OCI-LY7 (cell line): Measurements from ENCODE around the gene CCDC93. TPM values are rescaled to one million over a fixed set of nuclear protein-coding genes. Genes with fewer than 3 reads are reported as not detected.

Source experiments
- BruUV-seq: library from RNA; stranded (reverse); fragments of 400-500 nt; replicated peaks from 2 replicates; lab custom pipeline; 2021; lab: Mats Ljungman, UMichigan
- CTCF ChIA-PET: fragments of 300-600 bp; sonication (Branson Sonifier 250); formaldehyde crosslinking; loops from one replicate; lab custom pipeline; 2022; ENCODE audit warnings: antibody characterized with exemption; ENCODE audit not compliant: unreplicated experiment; lab: Charles Lee
- POLR2A ChIA-PET: fragments of 300-600 bp; sonication (Branson Sonifier 250); formaldehyde crosslinking; loops from one replicate; lab custom pipeline; 2022; ENCODE audit warnings: antibody characterized with exemption; lab: Charles Lee
- DNase-seq: peaks from one replicate; pipeline ENCODE4 v3.0.0-alpha.2; 2015; ENCODE audit warnings: low spot score
- H2AFZ ChIP-seq: fragments of 200-600 bp; sonication (generic), shearing (Covaris generic); 2 replicates; pipeline ENCODE4 v1.6.1; 2014; ENCODE audit warnings: mild to moderate bottlenecking, antibody characterized with exemption, low read length, moderate library complexity
- H3K27ac ChIP-seq: fragments of 200-600 bp; sonication (generic); 2 replicates; pipeline ENCODE4 v1.5.1; 2014; ENCODE audit warnings: mixed run types, low read depth, mild to moderate bottlenecking, moderate library complexity, low read length, inconsistent platforms; ENCODE audit not compliant: poor library complexity, severe bottlenecking
- H3K36me3 ChIP-seq: fragments of 200-600 bp; sonication (generic); 2 replicates; pipeline ENCODE4 v1.6.1; 2014; ENCODE audit warnings: mild to moderate bottlenecking, antibody characterized with exemption, low read length, moderate library complexity, mixed read lengths; ENCODE audit not compliant: insufficient read depth
- H3K4me1 ChIP-seq: fragments of 200-600 bp; sonication (generic); 2 replicates; pipeline ENCODE4 v1.5.1; 2014; ENCODE audit warnings: mild to moderate bottlenecking, low read length; ENCODE audit not compliant: insufficient read depth, poor library complexity, severe bottlenecking
- H3K4me2 ChIP-seq: fragments of 200-600 bp; sonication (generic); 2 replicates; pipeline ENCODE4 v1.6.1; 2014; ENCODE audit warnings: mild to moderate bottlenecking, low read length
- H3K4me3 ChIP-seq: fragments of 200-600 bp; sonication (generic); 2 replicates; pipeline ENCODE4 v1.5.1; 2014; ENCODE audit warnings: mild to moderate bottlenecking, low read depth, low read length; ENCODE audit not compliant: poor library complexity, severe bottlenecking
- H3K79me2 ChIP-seq: fragments of 200-600 bp; sonication (generic); 2 replicates; pipeline ENCODE4 v1.6.1; 2016; ENCODE audit warnings: low read depth, mild to moderate bottlenecking, low read length, moderate library complexity, mixed read lengths; ENCODE audit not compliant: insufficient read depth
- H3K9me2 ChIP-seq: fragments of 200-600 bp; sonication (generic); 2 replicates; pipeline ENCODE4 v1.6.1; 2016; ENCODE audit warnings: mild to moderate bottlenecking, low read length, mixed read lengths; ENCODE audit not compliant: insufficient read depth
- H3K9me3 ChIP-seq: fragments of 200-600 bp; sonication (generic); 2 replicates; pipeline ENCODE4 v1.6.1; 2014; ENCODE audit warnings: mild to moderate bottlenecking, mixed run types, low read length, mixed read lengths
- H4K20me1 ChIP-seq: fragments of 200-600 bp; sonication (generic); 2 replicates; pipeline ENCODE4 v1.6.1; 2014; ENCODE audit warnings: mild to moderate bottlenecking, antibody characterized with exemption, low read length, moderate library complexity, mixed read lengths; ENCODE audit not compliant: insufficient read depth
- CTCF ChIP-seq: fragments of 200-600 bp; sonication (generic); conservative IDR thresholded peaks from 2 replicates; pipeline ENCODE4 v1.5.1; 2014; ENCODE audit warnings: mild to moderate bottlenecking, antibody characterized with exemption, low read length, moderate library complexity, mixed read lengths
- EZH2phosphoT487 ChIP-seq: fragments of 200-600 bp; sonication (generic); IDR thresholded peaks from 2 replicates; pipeline ENCODE4 v1.6.1; 2018; ENCODE audit warnings: low read depth, borderline replicate concordance, mild to moderate bottlenecking, mixed run types, antibody characterized with exemption, low read length, moderate library complexity, mixed read lengths
- intact Hi-C: fragments of 100-400 bp; cut with micrococcal nuclease; formaldehyde crosslinking; loops from one replicate; pipeline ENCODE4 v1.10.0; 2022; ENCODE audit not compliant: unreplicated experiment
- total RNA-seq, 2 experiments: library from RNA; depleted of rRNA in 1 of 2; stranded (reverse); fragments of >200 nt in 1 of 2; shearing (Covaris generic) in 1 of 2; gene quantifications; 2 replicates each; pipeline ENCODE4 v1.2.3, GENCODE V29; 2014 to 2022

The CCDC93 gene
- total RNA-seq, 2 experiments from 2014 or later, result 25.6 to 53.8 TPM

DNA sequence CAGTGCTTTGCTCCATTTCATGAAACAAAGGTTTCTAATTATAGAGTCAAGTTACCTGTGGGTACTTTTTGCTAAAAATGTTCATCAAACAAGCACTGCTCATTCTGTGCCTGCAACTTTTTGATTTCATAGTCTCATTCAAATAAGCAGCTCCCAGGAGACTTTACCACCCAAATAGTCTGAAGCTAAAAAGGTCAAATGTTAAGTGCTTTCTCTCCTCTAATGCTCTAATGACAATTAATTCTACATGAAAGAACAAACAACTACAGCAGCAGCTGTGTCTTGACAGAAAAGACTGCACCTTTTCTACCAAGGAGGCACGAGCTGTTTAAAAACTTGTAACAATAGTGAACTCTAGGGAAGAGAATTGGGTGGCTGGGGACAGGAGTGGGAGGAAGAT lies 65.3 kb downstream of the CCDC93 start:
- no peaks in the 10 kb centered on the region for H3K9me2 ChIP-seq
- H4K20me1 ChIP-seq, result no peaks in the 10 kb centered on the region
- H3K4me1 ChIP-seq, result peaks cover 28% of the 10 kb centered on the region
- peak overlapping the region; percentile 19 for H3K4me3 ChIP-seq
- DNase-seq, result peak; percentile 18
- intact Hi-C loops, result no loop called here
- H3K4me2 ChIP-seq, result peak overlapping the region; percentile 42
- H3K27ac ChIP-seq, result peak overlapping the region; percentile 68
- H3K79me2 ChIP-seq, result no peaks in the 10 kb centered on the region
- no peaks in the 10 kb centered on the region for H3K9me3 ChIP-seq
- no peak overlapping the region for H2AFZ ChIP-seq
- BruUV-seq, result no TSS peak
- TF ChIP-seq EZH2phosphoT487 (no peak), CTCF (no peak)
- H3K36me3 ChIP-seq, result peaks cover 97% of the 10 kb centered on the region
- ChIA-PET POLR2A (interaction anchor here (1.9 kb wide), 1 partner anchor 12 kb away, joined by 8 read pairs; no protein-coding TSS in a partner anchor), CTCF (interaction anchor here (1.0 kb wide), 1 partner anchor 12 kb away, joined by 3 read pairs; no protein-coding TSS in a partner anchor)

GRCh38 chr2:117945296-117945695 lies 68.6 kb downstream of the CCDC93 start:
- Histone ChIP-seq H4K20me1 (no peaks in the 10 kb centered on the region), H3K9me2 (no peaks in the 10 kb centered on the region), H3K79me2 (no peaks in the 10 kb centered on the region), H2AFZ (no peak overlapping the region), H3K9me3 (no peaks in the 10 kb centered on the region), H3K4me2 (no peak overlapping the region), H3K4me1 (peaks cover 26% of the 10 kb centered on the region), H3K27ac (no peak overlapping the region), H3K4me3 (no peak overlapping the region), H3K36me3 (peaks cover 94% of the 10 kb centered on the region)
- BruUV-seq, result no TSS peak
- DNase-seq, result no peak
- intact Hi-C loops, result no loop called here
- ChIA-PET POLR2A (interaction anchor here (1.1 kb wide), 1 partner anchor 39 kb away, joined by 3 read pairs; no protein-coding TSS in a partner anchor), CTCF (no interaction called here)
- TF ChIP-seq EZH2phosphoT487, result no peak
- TF ChIP-seq CTCF, result no peak

- intact Hi-C loops, result no loop called here
- H3K27ac ChIP-seq, result no peak overlapping the region
- CTCF ChIA-PET, result no interaction called here
- H3K9me3 ChIP-seq, result no peaks in the 10 kb centered on the region
- no TSS peak for BruUV-seq
- POLR2A ChIA-PET, result interaction anchor here (1.1 kb wide), 1 partner anchor 40 kb away, joined by 3 read pairs; no protein-coding TSS in a partner anchor
- TF ChIP-seq CTCF (no peak), EZH2phosphoT487 (no peak)
- no peak overlapping the region for H2AFZ ChIP-seq
- H3K36me3 ChIP-seq, result peaks cover 94% of the 10 kb centered on the region
- no peak for DNase-seq
- H3K79me2 ChIP-seq, result no peaks in the 10 kb centered on the region
- H4K20me1 ChIP-seq, result no peaks in the 10 kb centered on the region
- H3K4me2 ChIP-seq, result no peak overlapping the region
- H3K4me1 ChIP-seq, result peaks cover 21% of the 10 kb centered on the region
- no peaks in the 10 kb centered on the region for H3K9me2 ChIP-seq
- no peak overlapping the region for H3K4me3 ChIP-seq
Measured at GRCh38 chr2:117944816-117945215, 69.1 kb downstream of the CCDC93 start.
